Measurements from ENCODE around the gene ZNF160.

DNA sequence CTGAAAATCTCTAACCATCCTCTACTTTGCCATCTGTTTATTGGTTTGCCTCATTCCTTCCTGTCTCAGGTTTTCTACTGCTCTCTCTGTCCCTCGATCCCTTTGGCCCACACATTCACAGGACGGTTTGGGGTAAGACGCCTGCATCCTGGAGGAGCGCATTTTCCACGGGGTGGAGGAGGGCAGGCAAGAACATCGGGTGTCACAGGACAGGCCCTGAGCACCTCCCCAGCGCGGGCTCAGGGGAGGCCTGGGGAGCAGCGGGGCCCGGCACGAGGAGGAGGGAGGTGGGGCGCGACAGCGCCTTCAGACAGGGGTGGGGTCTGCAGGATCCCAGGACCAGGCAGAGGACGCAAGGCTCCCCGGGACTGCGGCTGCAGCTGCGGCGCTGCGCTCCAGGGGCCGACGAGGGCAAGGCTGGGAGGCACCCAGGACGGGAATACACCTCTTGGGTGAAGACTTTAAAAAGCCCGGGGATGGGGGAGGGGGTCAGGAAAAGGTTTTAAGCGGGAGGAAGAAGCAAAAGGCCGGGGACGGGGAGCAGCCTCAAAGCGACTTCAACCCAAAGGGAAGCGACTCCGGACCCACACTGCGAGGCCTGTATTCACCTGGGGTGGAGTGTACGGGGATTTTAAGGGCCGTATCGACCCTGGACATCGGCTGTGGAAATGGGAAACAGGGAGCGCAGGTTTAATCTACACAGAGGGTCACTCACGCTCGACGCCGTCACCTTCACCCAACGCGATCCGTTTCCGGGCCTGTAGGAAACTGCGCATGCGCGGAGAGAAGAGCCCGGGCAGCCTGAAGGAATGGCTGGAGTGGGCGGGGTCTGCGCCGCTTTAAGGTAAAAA is 29.1 kb upstream of the ZNF160 start, which contains the start of gene ZNF415:
- peak in 1 of 2 donors; percentile 86 for TF ChIP-seq POLR2A (IDR thresholded peaks at IDR 0.05)
- TF ChIP-seq, protein P1, sequence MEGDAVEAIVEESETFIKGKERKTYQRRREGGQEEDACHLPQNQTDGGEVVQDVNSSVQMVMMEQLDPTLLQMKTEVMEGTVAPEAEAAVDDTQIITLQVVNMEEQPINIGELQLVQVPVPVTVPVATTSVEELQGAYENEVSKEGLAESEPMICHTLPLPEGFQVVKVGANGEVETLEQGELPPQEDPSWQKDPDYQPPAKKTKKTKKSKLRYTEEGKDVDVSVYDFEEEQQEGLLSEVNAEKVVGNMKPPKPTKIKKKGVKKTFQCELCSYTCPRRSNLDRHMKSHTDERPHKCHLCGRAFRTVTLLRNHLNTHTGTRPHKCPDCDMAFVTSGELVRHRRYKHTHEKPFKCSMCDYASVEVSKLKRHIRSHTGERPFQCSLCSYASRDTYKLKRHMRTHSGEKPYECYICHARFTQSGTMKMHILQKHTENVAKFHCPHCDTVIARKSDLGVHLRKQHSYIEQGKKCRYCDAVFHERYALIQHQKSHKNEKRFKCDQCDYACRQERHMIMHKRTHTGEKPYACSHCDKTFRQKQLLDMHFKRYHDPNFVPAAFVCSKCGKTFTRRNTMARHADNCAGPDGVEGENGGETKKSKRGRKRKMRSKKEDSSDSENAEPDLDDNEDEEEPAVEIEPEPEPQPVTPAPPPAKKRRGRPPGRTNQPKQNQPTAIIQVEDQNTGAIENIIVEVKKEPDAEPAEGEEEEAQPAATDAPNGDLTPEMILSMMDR (IDR thresholded peaks at IDR 0.05): no peak
